Endometrial microvascular endothelial cells (primary cell): ENCODE results near the gene BCL6B. TPM values are rescaled to one million over a fixed set of nuclear protein-coding genes. Genes with fewer than 3 reads are reported as not detected.
"Not testable (repeated sequence)": the region's sequence is repeated elsewhere in the genome, so short reads cannot be mapped to it uniquely, and the experiment has no call there.

Source experiments
- in situ Hi-C: cut with HindIII; loops from 2 replicates; pipeline ENCODE4 v1.10.0; 2017; ENCODE audit warnings: low sequenced_read_pairs, low pct_unique_long_range_greater_than_20kb; ENCODE audit errors: inconsistent ontology term
- total RNA-seq: library from RNA; depleted of rRNA; stranded (reverse); fragments of >200 nt; gene quantifications from one replicate; pipeline ENCODE4 v1.2.3, GENCODE V29; 2015; ENCODE audit errors: inconsistent ontology term

Gene BCL6B
- total RNA-seq, 1 donor from 2014 or later = 67.7 TPM

GRCh38 chr17:7045492-7046126, 22.8 kb downstream of the BCL6B start:
- in situ Hi-C loops = no loop called here

- in situ Hi-C loops = no loop called here
These were observed 23.4 kb downstream of the BCL6B start for GRCh38 chr17:7046127-7046724.

- in situ Hi-C loops = not testable (repeated sequence)
These were observed 24.0 kb downstream of the BCL6B start for GRCh38 chr17:7046725-7047397.

- in situ Hi-C loops = no loop called here
These were observed 24.7 kb downstream of the BCL6B start for GRCh38 chr17:7047566-7047965.

- in situ Hi-C loops = no loop called here
These were observed 26.1 kb downstream of the BCL6B start for GRCh38 chr17:7048968-7049367.

GRCh38 chr17:7050583-7050982, 27.7 kb downstream of the BCL6B start:
- in situ Hi-C loops = not testable (repeated sequence)

GRCh38 chr17:7056386-7056785, 33.5 kb downstream of the BCL6B start:
- in situ Hi-C loops = no loop called here

GRCh38 chr17:7058831-7059447, 36.1 kb downstream of the BCL6B start:
- in situ Hi-C loops = no loop called here

- in situ Hi-C loops = no loop called here
These were observed 37.5 kb downstream of the BCL6B start for GRCh38 chr17:7060165-7060891.

GRCh38 chr17:7063518-7064094, 40.8 kb downstream of the BCL6B start:
- in situ Hi-C loops = no loop called here

- in situ Hi-C loops = no loop called here
These were observed 41.4 kb downstream of the BCL6B start for GRCh38 chr17:7064261-7064660.

- in situ Hi-C loops = no loop called here
These were observed 44.3 kb downstream of the BCL6B start for GRCh38 chr17:7067198-7067597.

- in situ Hi-C loops = no loop called here
These were observed 45.4 kb downstream of the BCL6B start for GRCh38 chr17:7068268-7068667.

GRCh38 chr17:7070712-7071111, 47.9 kb downstream of the BCL6B start:
- in situ Hi-C loops = no loop called here

- in situ Hi-C loops = no loop called here
These were observed 49.6 kb downstream of the BCL6B start for GRCh38 chr17:7072406-7072805.

GRCh38 chr17:7074931-7075330, 52.1 kb downstream of the BCL6B start:
- in situ Hi-C loops = no loop called here

GRCh38 chr17:7077911-7078546, 55.2 kb downstream of the BCL6B start:
- in situ Hi-C loops = no loop called here

- in situ Hi-C loops = no loop called here
These were observed 55.9 kb downstream of the BCL6B start for GRCh38 chr17:7078711-7079110.
